Measurements from ENCODE around the gene NDUFA3. TPM values are rescaled to one million over a fixed set of nuclear protein-coding genes. Genes with fewer than 3 reads are reported as not detected.

NDUFA3 gene
- total RNA-seq, 1 donor from 2014 or later, result 143 TPM

Other genes with a start within 250 kb of the NDUFA3 start
- gene MYADM, start 235.0 kb upstream of the NDUFA3 start, total RNA-seq (ENCODE audit: unreplicated experiment), result 61.5 TPM
- 33.1 TPM for gene PRKCG, start 220.7 kb upstream of the NDUFA3 start, total RNA-seq (ENCODE audit: unreplicated experiment)
- gene CACNG7, start 193.6 kb upstream of the NDUFA3 start, total RNA-seq (ENCODE audit: unreplicated experiment), result 60.4 TPM
- gene CACNG8, start 139.9 kb upstream of the NDUFA3 start, total RNA-seq (ENCODE audit: unreplicated experiment), result 4.3 TPM
- 0.74 TPM for gene CACNG6, start 111.2 kb upstream of the NDUFA3 start, total RNA-seq (ENCODE audit: unreplicated experiment)
- not detected for gene VSTM1, start 39.0 kb upstream of the NDUFA3 start, total RNA-seq (ENCODE audit: unreplicated experiment)
- gene TARM1, start 21.5 kb upstream of the NDUFA3 start, total RNA-seq (ENCODE audit: unreplicated experiment), result not detected
- gene OSCAR, start 2.1 kb upstream of the NDUFA3 start, total RNA-seq (ENCODE audit: unreplicated experiment), result not detected
- gene TFPT, start 12.8 kb downstream of the NDUFA3 start, total RNA-seq (ENCODE audit: unreplicated experiment), result 21.9 TPM
- 55.5 TPM for gene PRPF31, start 12.9 kb downstream of the NDUFA3 start, total RNA-seq (ENCODE audit: unreplicated experiment)
- 56.9 TPM for gene CNOT3, start 34.9 kb downstream of the NDUFA3 start, total RNA-seq (ENCODE audit: unreplicated experiment)
- 3.7 TPM for gene LENG1, start 56.9 kb downstream of the NDUFA3 start, total RNA-seq (ENCODE audit: unreplicated experiment)
- gene TMC4, start 70.3 kb downstream of the NDUFA3 start, total RNA-seq (ENCODE audit: unreplicated experiment), result not detected
- gene MBOAT7, start 86.7 kb downstream of the NDUFA3 start, total RNA-seq (ENCODE audit: unreplicated experiment), result 62.0 TPM
- 44.8 TPM for gene TSEN34, start 88.5 kb downstream of the NDUFA3 start, total RNA-seq (ENCODE audit: unreplicated experiment)
- 557 TPM for gene RPS9, start 98.0 kb downstream of the NDUFA3 start, total RNA-seq (ENCODE audit: unreplicated experiment)
- gene LILRB3, start 120.2 kb downstream of the NDUFA3 start, total RNA-seq (ENCODE audit: unreplicated experiment), result not detected
- gene LILRA6, start 139.9 kb downstream of the NDUFA3 start, total RNA-seq (ENCODE audit: unreplicated experiment), result not detected
- 0.17 TPM for gene LILRB5, start 154.4 kb downstream of the NDUFA3 start, total RNA-seq (ENCODE audit: unreplicated experiment)
- gene LILRB2, start 178.3 kb downstream of the NDUFA3 start, total RNA-seq (ENCODE audit: unreplicated experiment), result 0.54 TPM
- not detected for gene LILRA5, start 210.3 kb downstream of the NDUFA3 start, total RNA-seq (ENCODE audit: unreplicated experiment)
- gene LILRA4, start 236.3 kb downstream of the NDUFA3 start, total RNA-seq (ENCODE audit: unreplicated experiment), result not detected

Data from glutamatergic neuron (in vitro differentiated cells).